HG03342 (cell line): ENCODE measurements around the gene KCNAB2.
"Not testable (repeated sequence)": the region's sequence is repeated elsewhere in the genome, so short reads cannot be mapped to it uniquely, and the experiment has no call there.

Experiments
- ATAC-seq: cut with Tn5 transposase; IDR thresholded peaks from one replicate; pipeline ENCODE4 v1.9.1; 2021; ENCODE audit warnings: mild to moderate bottlenecking, moderate library complexity; ENCODE audit not compliant: unreplicated experiment

KCNAB2 gene

DNA sequence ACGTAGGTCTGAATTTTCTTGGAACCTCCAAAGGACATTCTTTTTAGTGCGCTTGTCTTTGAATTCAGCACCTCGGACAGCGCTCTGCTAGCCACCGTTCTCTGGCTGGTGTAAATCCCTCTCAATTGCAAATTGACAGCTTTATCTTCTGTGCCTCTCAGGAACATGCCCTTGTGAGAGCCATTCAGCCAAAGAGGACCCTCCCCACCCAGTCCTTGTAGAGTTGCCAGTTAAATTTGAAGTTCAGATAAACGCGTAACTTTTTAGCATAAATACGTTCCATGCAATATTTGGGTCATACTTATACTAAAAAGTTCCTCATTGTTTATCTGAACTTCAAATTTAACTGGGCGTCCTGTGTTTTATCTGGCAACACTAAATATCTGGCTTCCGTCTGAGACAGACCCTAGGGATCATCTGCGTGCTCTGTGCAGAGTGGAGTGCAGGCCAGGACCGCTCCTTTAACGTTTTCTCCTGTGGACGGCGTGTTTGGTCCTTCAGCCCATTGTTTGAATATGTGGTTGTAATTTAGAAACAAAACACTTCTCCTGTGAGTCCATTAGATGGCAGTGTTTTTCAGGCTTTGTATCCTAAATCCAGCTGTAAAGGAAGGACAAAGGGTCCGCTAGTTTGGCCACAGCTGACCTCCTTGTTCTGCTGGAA lies 7.0 kb downstream of the KCNAB2 start:
- no peak for ATAC-seq

DNA sequence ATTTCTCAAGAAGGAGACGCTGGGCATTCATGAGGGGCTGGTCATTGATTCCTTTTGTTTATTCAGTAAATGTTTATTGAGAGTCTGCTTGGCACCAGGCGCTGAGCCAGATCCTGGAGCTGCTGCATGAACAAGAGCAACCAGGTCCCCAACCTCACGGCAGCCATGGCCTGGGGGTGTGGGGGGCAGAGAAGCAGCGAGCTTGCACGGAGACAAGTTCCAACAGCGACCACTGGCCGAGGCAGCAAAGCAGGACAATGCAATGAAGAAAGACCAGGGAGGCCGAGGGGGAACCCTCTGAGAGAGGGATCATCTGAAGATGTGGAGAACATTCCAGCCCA lies 7.5 kb downstream of the KCNAB2 start:
- ATAC-seq: no peak

DNA sequence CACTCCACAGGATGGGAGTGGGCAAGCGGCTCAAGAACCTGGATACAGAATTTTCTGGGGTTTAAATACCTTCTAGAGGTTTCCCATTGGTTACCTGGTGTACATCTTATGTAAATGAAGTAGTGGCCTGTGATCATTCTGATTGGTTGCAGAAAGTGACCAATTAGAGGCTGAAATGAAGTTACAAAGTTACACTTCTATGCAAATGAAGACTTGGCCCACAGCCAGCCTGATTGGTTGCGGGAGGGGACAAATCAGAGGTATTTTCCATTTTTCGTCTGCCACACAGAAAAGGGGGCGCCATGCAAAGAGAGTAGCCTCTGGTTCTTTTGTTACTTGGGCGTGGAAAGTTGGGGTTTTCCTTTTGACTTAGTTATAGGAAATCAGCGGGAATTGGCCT lies 8.9 kb downstream of the KCNAB2 start:
- ATAC-seq: no peak

DNA sequence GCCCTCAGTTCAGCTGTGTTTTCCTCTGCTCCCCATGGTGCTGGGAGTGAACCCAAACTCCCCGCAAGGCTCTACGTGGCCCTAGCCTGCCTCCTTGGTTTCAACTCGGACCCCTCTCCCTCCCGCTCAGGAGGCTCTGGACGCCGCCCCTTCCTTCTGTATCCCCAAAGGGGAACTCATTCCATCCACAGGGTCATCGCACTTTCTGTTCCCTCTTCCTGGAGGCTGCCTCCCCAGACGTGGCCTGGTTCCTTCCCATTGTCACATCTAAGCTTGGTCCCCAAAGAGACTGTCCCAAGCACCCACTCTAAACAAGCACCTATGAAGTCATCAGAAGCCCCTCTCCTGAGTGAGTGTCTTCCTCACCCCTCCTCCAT lies 10.9 kb downstream of the KCNAB2 start:
- ATAC-seq: no peak

DNA sequence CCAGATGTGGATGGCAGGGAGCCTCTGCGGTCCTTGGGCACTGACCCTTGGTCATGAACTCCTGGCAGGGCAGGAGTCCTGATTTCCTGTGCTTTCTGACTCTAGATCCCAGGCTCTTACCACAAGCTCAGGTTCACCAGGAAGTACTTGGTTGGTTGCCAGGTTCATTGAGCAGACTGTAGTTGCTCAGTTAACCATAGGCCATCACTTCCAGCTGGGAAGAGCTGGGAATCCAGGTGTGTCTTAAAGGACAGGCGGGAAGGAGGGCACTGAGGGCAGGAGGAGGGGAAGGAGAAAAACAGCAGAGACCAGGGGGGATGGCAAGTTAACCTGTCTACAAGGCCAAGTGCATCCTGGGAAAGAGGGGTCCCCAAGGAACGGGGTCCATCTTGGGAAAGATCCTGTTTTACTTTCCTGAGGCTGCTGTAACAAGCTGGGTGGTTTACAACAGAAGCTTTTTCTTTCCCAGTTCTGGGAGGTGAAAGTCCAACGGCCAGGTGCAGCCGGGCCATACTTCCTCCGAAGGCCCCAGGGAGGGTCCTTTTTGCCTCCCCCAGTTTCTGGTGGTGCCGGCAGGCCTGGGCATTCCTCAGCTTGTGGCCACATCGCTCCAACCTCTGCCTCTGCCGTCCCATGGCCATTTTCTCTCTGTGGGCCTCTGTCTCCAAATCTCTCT lies 11.6 kb downstream of the KCNAB2 start:
- no peak for ATAC-seq

DNA sequence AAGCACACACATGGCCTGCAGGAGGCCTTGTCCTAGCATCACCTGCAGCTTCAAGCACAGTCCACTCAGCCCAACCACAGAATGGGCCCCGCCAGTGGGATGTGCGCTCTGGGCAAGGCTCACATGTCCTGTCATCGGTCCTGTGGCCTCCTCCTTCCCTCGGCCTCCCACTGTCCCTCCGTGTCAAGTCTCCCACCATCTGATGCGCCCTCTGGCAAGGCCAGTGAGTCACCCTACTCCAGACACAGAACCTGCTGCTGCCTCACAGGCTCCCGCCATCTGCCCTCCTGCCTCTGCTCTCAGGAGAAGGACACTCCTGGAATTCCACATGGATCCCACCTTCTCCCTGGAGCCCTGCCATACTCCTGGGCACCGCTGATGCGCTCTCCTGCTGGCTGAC lies 14.2 kb downstream of the KCNAB2 start:
- ATAC-seq: no peak

DNA sequence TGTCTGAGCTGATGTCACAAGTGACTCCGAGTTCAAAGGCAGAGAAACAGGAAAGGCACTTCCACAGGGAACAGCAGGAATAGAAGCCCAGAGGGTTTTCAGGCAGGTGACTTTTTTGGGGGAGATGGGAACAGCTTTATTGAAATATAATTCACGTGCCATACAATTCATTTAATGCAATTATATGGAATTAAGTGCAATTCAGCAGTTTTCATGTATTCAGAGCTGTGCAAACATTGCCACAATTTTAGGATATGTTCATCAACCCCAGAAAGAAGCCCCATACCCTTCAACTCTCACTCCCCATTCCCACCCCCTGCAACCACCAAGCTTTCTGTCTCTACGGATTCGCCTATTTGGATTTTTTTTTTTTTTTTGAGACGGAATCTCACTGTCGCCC lies 17.0 kb downstream of the KCNAB2 start:
- ATAC-seq: no peak

DNA sequence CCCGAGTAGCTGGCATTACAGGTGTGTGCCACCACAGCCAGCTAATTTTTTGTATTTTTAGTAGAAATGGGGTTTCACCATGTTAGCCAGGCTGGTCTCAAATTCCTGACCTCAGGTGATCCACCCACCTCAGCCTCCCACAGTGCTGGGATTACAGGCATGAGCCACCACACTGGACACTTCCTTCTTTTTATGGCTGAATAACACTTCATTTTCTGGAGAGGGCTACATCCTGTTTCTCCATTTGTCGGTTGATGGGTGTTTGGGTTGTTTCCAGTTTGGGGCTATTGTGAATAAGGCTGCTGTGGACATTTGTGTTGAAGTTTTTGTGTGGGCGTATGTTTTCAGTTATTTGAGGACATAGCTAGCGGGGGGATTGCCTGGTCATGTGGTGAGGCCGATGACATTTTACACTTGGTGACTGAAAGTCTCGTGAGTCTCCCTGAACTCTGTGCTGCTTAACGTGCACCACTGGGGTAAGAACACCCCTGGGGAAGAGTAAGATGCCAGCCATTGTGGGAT lies 17.9 kb downstream of the KCNAB2 start:
- not testable (repeated sequence) for ATAC-seq

DNA sequence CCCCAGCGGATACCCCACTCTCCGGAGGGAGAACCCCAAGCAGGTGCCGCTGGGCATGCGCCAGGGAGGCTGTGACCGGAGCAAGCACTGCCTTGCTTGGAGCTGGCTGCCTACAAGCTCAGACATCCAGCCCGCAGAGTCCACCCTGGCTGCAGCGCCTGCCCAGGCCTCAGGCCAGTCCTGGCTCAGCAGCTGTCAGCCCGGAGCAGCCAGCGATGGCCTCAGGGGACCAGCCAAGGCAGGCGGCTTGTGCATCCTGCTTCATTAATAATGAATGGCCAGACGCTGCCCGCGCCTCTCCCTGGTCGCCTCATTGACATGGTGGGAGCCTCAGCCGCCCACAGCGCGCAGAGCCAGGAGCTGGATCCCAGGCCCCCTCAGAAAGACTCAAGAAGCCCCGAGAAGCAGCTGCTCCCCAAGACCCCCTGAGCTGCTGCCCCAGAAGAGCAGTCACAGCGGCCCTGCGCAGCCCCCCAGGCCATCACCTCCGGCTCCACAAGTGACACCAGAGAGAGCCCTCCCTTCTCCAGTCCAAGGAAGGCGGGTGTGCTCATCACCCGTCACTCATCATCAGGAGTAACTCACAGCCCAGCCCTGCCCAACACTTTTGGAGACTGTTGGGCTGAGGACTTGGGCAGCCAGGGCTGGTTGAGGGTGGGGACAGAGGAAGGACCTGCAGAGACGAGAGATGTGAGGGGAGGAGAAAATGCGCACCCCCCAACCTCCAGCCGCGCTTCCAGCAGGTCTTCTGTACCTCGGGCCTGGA lies 19.6 kb downstream of the KCNAB2 start:
- ATAC-seq: no peak

DNA sequence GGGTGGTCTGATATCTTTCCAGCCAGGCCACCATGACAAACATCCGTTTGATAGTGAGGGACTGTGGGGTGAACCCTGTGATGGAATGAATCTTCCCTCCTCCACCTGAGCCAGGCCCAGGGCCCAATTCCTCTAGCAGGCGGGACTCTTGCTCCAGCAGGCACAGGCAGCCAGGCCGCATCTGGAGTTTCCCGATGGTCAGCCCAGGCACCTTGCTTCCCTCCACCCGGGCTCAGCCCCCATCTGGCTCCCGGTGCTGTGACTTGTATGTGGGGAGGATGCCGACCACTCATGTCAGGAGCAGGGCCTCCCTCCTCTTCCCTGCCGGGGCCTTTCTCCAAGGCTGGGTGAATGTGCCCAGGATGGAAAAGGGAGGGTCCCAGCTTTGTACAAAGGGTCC lies 21.0 kb downstream of the KCNAB2 start:
- ATAC-seq: no peak

DNA sequence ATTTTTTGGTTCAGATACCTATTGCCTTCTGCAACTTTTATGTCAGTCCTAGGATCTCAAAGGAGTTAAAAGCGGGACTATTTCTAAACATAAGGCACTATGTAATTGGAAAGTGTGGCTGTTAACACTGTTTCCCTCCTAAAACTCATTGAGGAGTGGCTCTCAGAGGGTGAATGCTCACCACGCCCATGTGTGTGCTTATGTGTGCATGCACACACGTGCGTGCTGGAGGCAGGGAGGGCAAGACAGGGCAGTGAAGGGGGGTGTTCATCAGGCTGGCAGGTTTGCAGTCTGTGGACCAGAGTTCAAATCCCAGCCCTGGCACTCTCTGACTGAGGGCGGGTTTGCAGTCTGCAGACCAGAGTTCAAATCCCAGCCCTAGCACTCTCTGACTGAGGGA lies 22.4 kb downstream of the KCNAB2 start:
- ATAC-seq: no peak

DNA sequence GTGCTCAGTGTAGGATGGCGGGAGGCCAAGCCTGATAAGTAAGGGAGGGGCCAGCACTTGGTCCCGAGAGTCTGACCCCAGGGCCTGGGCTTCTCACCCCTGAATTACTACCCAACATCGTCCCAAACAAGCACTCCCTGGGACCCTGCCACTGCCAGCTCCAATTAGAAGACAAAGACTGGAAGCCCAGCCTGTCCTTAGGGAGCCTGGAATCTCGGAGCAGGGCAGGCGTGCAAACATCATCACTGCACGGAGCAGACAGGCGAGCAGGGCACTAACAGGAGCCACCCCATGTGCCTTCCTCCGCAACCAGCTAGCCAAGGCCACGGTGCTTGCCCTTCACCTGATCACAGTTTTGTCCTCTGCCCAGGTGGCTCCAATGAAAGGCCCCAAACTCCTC lies 23.2 kb downstream of the KCNAB2 start:
- no peak for ATAC-seq

DNA sequence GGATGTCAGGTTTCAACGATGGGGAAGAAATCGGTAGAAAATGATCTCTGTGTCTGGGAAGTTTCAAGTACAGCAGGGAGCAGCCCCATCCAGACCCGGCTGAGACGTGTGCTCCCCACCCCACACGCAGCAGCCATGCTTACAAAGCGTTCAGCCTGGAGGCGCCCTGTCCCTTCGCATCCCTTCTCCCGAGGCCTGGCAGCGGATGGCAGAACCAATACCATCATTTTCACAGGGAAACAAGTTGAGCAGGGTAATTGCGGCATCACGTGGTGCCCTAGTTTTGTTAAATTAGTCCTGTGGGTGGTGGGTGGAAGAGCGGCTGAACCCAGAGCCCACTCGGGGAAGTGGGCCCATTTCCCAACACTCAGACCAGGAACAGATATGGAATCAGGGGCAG lies 23.9 kb downstream of the KCNAB2 start:
- ATAC-seq: no peak

DNA sequence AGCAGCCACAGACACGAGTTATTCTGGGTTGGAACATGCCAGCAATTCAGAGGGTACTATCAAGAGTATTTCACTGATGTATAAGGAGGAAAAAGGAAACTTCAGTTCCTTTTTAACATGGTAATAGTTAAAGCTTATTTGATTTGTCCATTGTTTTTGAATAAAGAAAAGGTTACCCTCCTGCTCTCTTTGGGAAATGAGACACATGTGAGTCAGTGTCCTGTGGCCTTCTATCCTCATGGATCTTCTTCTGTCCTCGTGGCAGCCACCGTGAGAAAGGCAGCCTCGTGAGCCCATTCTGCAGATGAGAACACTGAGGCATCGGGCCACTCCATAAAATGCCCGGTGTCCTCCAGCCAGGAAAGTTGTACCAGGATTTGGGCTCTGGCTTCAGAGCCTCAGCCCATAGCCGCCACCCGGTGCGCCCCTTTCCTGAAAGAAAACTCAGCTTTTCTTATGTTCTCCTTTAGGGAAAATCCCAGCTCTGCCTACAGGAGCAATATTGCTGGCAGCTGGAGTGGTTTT lies 24.8 kb downstream of the KCNAB2 start:
- no peak for ATAC-seq

DNA sequence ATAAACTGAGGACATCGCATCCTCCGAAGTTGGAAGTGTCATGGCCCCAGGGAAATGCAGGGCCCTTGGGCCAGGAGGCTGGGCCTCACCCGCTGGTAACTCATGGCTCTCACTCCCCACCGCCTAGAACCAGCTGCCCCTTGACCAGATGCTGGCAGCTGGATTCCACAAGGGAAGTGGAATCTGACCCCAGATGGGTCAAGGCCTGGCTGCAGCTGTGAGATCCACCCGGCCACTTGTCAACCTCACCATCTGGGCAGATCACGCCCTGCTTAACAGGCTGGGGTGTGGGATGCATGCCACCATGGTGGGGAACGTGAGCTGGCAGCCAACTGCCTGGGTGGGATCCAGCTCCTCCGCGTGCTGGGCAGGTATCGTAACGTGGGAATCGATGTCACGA lies 25.5 kb downstream of the KCNAB2 start:
- ATAC-seq: no peak

DNA sequence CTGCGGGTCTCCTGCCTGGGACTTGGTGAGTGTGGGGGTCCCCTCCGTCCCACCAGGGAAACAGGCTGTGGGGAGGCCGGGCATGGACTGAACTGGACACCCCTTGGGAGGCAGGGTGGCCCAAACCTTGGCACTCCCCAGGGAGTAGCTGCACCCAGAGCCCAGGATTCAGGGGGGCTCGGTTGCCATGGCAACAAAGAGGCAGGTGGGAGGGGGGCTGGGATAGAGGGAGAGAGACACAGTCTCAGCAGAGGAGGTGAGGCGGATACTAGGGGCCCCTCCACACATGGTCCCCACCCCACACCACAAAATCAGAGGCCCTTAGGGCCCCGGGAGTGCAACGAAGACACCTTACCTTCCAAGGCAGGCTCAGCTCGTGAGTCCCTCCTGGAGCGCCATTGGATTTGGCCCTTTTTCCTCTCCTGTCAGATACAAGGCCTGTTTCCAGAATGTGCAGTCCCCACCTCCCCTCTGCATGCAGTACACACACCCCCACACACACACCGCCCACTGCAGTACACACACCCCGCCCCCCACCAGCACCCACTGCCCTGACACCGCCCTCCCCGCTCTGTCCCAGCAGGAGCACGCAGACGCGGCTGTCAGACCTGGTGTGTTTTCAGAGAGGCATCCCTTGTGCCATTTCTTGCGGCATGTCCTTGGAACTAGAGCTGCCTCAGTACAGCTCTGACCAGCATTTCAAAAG lies 27.2 kb downstream of the KCNAB2 start:
- no peak for ATAC-seq

DNA sequence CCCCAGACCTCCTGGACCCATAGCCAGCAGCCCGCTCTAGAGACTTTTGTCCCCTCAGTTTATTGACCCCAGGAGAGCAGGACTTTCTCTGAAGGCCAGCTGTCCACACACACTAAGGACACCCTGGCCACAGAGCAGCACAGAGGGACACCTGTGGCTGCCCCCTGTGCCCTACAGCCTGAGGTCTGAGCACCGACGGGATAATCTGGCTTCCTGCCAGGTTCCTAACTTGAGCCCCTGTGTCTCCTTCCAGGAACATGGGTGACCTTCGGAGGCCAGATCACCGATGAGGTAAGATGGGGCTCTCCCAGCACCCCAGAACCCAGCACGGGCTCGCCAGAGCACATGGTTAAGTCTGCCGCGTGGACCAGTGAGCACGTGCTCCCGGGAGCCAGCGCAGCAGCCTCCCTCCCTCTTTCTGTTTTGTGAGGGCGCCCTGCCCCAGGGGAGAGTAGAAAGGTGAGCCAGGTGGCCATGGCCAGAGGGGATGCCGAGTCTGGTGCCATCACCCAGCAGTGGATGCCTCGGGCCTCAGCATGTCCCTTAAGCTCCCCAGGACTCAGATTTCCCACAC lies 27.9 kb downstream of the KCNAB2 start:
- ATAC-seq: no peak

DNA sequence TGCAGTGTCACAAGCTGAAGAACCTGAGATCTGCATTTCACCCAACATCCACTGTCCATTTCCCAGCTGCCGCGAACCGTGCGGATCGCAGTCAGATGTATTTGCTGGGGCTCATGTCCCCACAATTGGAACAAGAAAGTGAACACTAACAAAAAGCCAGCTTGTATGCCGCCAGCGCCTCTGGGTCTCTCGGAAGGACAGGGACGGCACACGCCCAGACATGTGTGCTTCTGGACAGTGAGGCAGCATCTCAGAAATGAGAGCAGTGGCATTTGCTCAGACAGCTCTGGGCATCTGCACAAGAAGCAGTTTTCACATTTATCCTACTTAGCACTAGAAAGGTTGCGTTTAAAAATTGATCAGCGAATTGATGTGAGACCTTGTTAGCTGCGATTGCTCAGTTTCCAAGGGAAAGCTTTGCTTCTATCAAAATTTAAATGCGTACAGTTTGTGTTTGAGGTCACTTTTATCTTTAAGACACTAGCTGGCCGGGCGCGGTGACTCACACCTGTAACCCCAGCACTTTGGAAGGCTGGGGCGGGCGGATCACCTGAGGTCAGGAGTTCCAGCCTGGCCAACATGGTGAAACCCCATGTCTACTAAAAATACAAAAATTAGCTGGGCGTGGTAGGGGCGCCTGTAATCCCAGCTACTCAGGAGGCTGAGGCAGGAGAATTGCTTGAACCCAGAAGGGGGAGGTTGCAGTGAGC lies 28.7 kb downstream of the KCNAB2 start:
- ATAC-seq: no peak

DNA sequence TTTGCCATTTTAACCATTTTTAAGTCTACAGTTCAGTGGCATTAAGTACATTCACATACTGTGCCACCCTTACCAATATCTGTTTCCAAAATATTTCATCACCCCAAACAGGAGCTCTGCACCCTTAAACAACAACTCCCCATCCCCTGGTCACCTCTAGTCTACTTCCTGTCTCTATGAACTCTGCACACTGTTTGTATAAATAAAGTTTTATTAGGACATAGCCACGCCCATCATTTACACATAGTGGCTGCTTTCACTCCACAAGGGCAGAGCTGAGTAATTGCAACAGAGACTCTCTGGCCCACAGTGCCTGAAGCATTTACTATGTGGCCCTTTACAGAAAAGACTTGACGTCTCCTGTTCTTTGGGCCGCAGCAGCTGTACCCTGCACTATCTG lies 30.1 kb downstream of the KCNAB2 start:
- no peak for ATAC-seq

DNA sequence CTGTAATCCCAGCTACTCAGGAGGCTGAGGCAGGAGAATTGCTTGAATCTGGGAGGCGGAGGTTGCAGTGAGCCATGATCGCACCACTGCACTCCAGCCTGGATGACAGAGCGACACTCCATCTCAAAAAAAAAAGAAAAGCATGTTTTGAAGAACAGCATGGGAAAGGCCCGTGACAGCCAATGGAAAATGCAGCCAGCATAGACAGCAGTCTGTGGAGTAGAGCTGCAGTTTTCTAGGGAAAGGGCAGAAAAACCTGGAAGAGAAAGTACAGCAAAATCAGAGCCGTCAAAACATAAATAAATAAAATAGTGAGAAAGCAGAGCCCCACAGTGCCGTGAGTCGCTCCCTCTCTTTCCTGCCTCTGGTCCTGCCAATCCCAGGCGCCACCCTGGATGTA lies 31.4 kb downstream of the KCNAB2 start:
- not testable (repeated sequence) for ATAC-seq
